OCI-LY7 (cell line): ENCODE data around the gene NDUFB2.

Source experiments
- EZH2phosphoT487 ChIP-seq: fragments of 200-600 bp; sonication (generic); IDR thresholded peaks from 2 replicates; pipeline ENCODE4 v1.6.1; 2018; ENCODE audit warnings: low read depth, borderline replicate concordance, mild to moderate bottlenecking, mixed run types, antibody characterized with exemption, low read length, moderate library complexity, mixed read lengths
- TF ChIP-seq, protein P1 (sequence below): fragments of 200-600 bp; sonication (generic); conservative IDR thresholded peaks from 2 replicates; pipeline ENCODE4 v1.5.1; 2014; ENCODE audit warnings: mild to moderate bottlenecking, antibody characterized with exemption, low read length, moderate library complexity, mixed read lengths

DNA sequence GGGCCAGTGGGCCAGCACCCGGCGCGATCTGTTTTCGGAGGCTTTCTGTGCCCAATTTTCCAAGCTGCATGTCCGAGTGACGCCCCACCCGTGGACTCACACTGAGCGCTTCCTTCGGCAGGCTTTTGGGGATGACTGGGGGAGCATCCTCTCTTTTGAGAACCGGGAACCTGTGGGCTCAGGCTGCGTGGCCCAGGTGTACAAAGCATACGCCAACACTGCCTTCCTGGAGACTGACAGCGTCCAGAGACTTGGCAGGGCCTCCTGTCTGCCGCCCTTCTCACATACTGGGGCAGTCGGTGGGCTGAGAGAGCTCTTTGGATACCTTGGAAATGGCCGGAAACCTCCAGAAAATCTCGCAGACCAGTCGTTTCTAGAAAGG lies 22.7 kb upstream of the NDUFB2 start:
- TF ChIP-seq, protein P1, sequence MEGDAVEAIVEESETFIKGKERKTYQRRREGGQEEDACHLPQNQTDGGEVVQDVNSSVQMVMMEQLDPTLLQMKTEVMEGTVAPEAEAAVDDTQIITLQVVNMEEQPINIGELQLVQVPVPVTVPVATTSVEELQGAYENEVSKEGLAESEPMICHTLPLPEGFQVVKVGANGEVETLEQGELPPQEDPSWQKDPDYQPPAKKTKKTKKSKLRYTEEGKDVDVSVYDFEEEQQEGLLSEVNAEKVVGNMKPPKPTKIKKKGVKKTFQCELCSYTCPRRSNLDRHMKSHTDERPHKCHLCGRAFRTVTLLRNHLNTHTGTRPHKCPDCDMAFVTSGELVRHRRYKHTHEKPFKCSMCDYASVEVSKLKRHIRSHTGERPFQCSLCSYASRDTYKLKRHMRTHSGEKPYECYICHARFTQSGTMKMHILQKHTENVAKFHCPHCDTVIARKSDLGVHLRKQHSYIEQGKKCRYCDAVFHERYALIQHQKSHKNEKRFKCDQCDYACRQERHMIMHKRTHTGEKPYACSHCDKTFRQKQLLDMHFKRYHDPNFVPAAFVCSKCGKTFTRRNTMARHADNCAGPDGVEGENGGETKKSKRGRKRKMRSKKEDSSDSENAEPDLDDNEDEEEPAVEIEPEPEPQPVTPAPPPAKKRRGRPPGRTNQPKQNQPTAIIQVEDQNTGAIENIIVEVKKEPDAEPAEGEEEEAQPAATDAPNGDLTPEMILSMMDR = no peak
- no peak for TF ChIP-seq EZH2phosphoT487
